GM15510 (cell line): ENCODE data around the gene NCF4.

Experiments used
- POLR2A ChIP-seq: IDR thresholded peaks from 3 replicates; pipeline ENCODE4 v1.6.1; 2011; ENCODE audit warnings: borderline replicate concordance; ENCODE audit not compliant: insufficient read length; ENCODE audit errors: extremely low read depth

NCF4 gene

DNA sequence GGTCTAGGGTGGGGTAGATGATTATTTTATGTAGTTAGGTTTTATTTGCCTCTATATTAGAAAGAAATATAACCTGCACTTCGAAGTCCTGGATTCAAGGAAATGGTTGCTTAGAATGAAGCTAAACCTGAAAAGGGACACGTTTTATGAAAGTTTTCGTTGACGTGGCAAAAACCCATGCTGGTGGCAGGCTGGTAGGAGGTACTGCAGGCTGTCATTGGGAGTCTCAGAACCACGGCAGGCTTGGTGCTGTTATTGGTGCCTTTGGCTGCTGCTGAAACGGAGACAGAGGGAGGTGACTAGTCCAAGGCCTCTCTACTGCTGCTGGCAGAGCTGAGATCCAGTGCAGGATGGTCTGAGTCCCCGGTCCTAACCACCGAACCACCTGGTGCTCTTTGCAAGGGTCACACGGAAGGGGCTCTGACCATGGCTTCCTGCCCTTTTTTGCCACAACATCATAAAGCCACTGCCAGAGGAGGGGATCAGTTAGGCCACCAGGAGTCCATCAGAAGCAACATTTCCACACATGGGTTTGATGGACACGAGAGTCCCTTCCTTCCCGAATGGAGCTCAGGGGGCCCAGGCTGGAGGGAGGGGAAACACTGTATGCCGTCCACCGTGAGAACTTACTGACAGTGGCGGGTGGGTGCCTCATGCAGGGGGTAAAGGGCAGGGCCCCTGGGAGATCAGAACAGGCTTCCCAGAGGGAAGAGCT is 66.1 kb downstream of the NCF4 start:
- TF ChIP-seq POLR2A, result no peak
